ENCODE data around the gene KCNJ8. TPM values are rescaled to one million over a fixed set of nuclear protein-coding genes. Genes with fewer than 3 reads are reported as not detected.
"Not testable (repeated sequence)": the region's sequence is repeated elsewhere in the genome, so short reads cannot be mapped to it uniquely, and the experiment has no call there.

The KCNJ8 gene
- 1 to 10 TPM in 1 of 2 donors, under 1 TPM in 1; 0.46 to 2.4 TPM for total RNA-seq
- long read RNA-seq, partial matches to known transcripts, result 0 of 2 reads
- long read RNA-seq, other reads (novel, unspliced or antisense), result 0 of 2 reads

DNA sequence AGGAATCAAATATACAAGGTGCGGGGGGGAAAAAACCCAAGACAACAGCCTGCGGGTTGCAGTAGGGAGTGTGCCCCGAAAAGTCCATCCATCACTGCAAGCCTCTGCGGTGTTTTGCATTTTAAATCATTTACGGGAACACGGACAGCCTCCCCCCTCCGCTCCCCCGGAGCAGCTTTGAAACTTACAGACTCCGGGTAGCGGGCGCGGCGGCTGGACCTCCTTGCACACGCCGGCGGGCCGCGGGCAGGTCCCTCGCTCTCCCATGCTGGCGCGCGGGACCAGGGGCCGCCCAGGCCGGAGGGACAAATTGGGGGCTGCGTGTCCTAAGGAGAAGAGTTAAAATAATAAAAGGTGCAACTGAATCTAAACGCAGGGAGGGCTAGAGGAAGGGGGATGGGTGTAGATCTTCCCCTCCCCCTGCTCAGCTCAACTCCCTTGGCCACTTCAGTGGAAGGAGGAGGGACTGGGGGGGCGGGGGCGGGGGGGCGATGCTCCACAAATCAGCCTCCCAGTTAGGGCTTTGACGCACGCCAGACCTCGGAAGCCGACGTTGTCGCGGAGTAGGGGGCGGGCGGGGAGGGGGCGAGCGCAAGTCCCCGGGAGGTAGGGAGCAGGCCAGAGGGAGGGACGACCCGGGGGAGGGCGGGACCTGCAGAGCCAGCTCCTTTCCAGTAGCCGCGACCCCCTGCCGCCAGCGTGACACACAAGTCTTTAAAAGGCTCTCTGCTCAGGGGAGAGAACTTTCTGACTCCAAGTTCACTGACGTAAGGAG, at the start of gene KCNJ8:
Gene KCNJ8 (minus strand): TSS at position 349 of the 775 bp plus-strand sequence. CDS start 1,090 bp downstream, outside the sequence.
- intact Hi-C loops (cut with DNase I, micrococcal nuclease), result no loop called here
- DNase-seq (peak; percentile 34 to 53), ATAC-seq (peak; percentile 61)

DNA sequence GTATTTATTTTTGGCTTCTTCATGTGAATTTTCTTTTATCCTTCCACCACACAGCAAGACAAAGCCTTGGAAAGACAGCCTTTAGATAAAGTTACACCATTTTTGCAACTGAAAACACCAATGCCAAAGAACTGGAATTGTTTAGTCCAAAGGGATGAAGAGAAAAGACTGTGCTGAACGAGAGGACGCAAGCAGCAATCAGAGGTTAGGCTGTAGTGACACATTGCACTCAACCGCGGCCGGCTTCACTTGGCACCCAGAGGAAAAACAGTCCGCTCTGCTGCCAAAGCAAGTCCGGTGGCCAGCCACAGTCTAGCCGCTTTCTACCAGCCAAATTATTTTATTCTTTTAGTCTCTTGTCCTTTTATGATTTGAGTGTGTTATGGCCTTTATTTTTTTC, 49.1 kb upstream of the KCNJ8 start:
- intact Hi-C loops (cut with DNase I, micrococcal nuclease), result no loop called here
- ATAC-seq, result no peak
- DNase-seq, result peak in 1 of 2 donors; percentile 3

DNA sequence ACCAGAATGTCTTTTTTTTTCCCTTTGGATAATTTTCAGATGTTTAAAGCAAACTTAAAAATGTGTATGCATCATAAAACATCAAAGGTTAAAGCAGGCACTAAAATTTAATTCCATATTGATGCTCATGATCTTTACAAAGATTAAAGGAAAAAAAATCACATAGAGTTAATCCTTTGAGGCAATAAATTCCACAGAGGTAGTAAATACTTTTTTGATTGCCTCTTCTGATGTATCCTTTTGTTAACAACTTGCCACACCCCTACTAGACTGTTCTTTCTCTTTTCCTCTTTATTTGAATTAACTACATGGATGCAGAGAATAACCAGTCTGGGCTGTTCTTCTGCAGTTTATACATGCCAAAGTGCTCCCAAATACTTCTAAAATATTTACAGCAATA, 45.2 kb upstream of the KCNJ8 start:
- DNase-seq (no peak), ATAC-seq (peak; percentile 93)
- intact Hi-C loops (cut with DNase I, micrococcal nuclease), result no loop called here

DNA sequence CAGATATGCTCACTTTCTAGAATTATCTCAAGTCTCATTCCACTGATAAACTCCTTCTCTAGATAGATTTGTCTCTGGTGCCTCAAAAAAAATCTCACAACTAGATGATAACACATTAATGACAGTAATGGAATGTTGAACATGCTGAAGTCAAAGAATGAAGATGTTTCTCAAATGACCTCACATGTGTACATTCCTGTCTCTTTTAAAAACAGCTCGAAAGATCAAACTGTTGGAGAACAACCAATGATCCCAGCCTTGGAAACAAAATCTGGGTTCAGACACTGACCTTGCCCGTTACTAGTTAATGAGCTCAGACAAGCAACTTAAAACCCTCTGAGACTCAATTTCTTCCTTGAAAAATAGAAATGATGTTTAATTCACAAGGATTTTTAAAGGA, 44.7 kb upstream of the KCNJ8 start:
- intact Hi-C loops (cut with DNase I, micrococcal nuclease), result no loop called here
- ATAC-seq, result no peak
- DNase-seq, result no peak

DNA sequence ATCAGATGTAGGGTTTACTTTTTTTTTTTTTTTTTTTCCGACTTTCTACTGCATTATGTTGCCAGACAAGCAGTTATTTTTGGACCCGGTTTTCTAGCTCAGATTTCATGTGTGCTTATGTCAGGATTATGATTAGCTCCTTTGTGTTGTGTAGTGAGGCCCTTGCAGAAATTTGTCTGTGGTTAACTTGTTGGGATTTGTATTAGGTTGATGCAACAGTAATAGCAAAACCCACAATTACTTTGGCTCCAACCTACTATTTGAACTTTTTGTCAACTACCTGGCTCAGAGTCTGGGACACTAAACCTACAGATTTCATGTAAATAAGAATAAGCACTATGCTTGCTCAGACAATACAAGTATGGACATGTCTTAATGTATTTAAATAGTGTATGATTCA, 44.1 kb upstream of the KCNJ8 start:
- ATAC-seq (no peak), DNase-seq (no peak)
- intact Hi-C loops (cut with DNase I, micrococcal nuclease), result no loop called here

DNA sequence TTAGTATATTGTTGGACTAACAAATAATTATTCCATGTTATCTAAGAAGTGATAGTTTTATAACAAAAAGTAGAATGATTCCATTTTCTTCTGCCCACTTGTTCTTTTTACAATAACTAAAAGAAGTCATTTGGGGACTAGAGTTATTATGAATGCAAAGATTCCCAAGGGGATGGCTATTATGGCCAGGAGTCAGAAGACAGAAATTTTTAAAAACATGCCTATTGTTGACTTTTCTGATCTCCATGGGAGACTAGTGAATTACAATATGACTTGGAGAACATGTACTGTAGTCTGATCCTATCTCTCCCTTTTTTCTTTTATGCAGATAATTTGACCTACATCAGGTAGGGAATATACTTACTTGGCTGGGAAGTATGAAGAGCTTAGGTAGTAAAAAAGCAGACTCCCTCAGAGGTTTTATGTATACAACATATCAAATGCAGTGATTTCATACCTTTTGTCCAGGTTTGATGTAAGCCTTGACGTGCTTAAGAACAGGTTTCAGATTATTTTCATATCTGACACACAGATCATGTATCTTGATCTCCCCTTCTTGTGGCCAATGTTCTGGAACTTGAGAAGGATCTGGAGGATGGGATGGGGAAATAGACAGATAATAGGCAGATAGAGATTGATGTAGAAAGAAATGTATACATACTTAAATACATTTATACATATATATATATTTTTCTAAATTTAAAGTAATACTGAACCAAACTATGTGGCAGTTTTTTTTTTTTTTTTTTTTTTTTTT, 41.0 kb upstream of the KCNJ8 start:
- ATAC-seq, result no peak
- DNase-seq, result no peak
- intact Hi-C loops (cut with DNase I, micrococcal nuclease), result no loop called here

DNA sequence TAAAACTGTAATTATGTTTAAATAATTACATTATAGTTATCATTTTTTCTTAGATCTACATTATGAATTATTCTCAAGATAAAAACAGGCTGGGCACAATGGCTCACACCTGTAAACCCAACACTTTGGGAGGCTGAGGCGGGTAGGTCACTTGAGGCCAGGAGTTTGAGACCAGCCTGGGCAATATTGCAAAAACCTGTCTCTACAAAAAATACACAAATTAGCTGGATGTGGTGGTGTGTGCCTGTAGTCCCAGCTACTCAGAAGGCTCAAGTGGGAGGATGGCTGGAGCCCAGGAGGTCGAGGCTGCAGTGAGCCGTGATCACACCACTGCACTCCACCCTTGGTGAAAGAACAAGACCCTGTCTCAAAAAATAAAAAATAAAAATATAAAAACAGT, 40.3 kb upstream of the KCNJ8 start:
- DNase-seq (no peak), ATAC-seq (no peak)
- intact Hi-C loops (cut with DNase I, micrococcal nuclease), result no loop called here

DNA sequence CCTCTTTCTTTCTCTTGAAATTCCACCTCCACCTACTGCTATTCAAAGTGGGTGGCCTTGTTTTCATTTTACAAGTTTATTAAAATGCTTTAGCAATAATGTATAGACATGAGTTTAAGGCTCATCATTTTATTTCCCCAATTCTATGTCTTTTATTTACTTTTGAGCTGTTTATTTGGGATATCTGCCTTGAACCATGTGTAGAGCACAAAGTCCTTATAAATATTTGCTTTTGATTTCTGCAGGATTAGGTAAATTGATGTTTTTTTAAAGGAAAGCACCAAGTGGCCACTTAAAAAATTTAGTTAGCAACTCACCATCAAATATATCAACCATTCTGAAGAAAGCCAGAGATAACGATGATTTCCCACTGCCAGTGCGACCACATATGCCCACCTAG, 39.8 kb upstream of the KCNJ8 start:
- intact Hi-C loops (cut with DNase I, micrococcal nuclease), result no loop called here
- no peak for ATAC-seq
- no peak for DNase-seq

DNA sequence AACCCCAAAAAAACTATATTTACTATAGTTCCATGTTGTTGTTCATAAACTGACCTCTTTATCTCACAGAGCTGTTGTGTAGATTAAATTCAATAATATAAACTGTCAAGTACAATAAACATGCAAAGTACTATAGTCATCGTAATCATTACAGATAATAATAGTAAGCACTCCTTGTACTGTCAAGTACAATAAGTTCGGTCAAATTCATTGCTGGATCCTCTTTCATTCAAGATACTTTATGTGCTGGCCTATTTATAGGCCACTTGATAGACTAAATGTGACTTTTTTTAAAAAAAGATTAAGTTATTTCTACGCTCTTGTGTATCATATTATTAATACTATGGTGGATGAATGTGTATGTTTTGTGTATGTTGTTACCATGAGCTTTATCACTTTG, 39.2 kb upstream of the KCNJ8 start:
- no peak for ATAC-seq
- intact Hi-C loops (cut with DNase I, micrococcal nuclease), result no loop called here

DNA sequence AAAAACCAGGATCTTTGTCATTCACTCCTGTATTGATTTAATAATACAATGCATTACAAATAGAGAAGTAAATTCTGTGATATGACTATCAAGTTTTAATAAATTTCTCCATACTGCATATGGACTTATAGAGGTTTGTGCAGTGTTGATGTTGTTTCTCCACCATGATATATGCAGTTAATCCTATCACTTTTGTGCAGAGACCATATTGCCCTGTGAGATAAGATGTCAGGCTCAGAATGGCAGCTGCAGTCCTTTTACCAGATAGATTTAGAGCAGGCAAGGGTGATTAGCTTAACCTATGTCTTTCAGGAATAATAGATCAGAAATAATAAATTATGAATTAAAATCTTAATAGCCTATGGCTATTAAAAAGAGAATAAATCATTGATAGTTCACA, 38.6 kb upstream of the KCNJ8 start:
- ATAC-seq (no peak), DNase-seq (no peak)
- intact Hi-C loops (cut with DNase I, micrococcal nuclease), result no loop called here

More for the DNA sequence above, 39.2 kb upstream of the KCNJ8 start:
- no peak for DNase-seq

DNA sequence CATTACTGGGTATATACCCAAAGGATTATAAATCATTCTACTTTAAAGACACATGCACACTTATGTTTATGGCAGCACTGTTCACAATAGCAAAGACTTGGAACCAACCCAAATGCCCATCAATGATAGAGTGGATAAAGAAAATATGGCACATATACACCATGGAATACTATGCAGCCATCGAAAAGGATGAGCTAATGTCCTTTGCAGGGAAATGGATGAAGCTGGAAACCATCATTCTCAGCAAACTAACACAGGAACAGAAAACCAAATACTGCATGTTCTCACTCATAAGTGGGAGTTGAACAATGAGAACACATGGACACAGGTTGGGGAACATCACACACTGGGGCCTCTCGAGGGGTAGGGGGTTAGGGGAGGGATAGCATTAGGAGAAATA, 37.8 kb upstream of the KCNJ8 start:
- DNase-seq; ATAC-seq; intact Hi-C loops (cut with DNase I, micrococcal nuclease): not testable (repeated sequence)

DNA sequence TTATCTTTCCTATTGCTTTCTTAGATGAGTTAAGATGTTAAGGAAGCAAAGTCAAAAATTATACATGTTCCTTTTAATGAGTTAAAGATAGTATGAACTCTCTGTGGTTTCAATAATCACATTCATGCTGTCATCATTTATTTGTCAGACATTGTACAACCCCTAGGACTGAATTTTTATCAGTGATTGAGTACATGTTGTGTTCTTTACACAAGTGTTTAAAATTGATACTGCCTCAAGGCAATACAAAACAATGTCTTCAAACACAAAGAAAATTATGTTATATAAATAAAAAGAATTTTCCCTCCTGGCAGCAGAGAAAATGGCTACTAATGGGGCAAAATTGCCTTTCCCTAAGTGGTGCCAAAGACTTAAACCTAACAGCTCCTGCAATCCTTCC, 34.6 kb upstream of the KCNJ8 start:
- ATAC-seq (no peak), DNase-seq (no peak)
- intact Hi-C loops (cut with DNase I, micrococcal nuclease), result no loop called here

DNA sequence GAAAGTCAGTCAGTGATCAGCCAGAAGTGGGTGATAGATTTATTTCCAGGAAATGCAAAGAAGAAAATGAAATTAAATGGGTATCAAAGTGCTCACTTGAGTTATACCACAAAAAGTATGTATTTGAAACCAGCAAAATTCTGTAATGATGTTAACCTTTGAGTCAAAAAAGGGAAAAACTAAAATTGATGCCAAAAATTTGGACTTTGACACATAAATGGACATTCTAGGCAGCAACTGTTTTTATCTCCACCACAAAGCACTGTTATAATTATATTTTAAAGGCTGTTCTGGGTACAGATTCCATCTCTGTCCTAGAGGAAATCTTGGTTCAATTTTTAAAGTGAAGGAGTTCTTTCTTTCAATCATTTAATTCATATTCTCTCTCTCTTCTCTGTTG, 31.7 kb upstream of the KCNJ8 start:
- intact Hi-C loops (cut with DNase I, micrococcal nuclease), result no loop called here
- ATAC-seq, result no peak
- DNase-seq, result no peak

DNA sequence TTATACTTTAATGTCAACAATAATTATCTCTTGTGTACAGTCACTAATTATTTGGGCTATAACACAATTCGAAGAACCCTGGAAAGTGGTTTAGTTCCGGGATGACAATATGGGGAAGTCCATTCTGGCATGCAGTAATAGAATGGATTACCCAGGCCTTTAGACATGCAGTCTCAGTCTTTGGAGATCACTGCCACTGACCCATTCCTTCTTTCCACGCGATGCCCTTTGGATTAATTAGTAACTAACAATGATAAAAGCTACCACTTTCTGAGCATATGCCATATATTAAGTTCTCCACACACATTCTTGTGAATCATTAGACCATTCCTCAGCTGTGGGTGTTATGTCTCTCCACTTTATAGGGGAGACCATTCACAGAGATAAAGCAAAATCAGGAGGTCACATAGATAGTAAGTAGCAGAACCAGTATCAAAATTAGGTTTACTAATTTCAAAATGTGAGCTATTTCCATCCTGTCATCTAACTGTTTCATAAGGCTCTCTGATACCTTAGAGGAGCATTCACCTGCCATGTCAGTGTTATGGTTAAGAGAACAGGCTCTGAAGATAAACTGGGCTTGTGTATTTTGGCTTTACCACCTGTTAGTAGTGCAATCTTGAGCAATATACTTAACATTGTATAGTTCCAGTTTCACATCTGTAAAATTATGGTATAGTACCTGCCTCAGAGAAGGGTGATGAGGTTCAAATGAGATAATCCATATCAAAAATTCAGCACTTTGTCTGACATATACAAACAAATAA, 27.2 kb upstream of the KCNJ8 start:
- ATAC-seq (peak; percentile 83), DNase-seq (no peak)
- intact Hi-C loops (cut with DNase I, micrococcal nuclease), result no loop called here

DNA sequence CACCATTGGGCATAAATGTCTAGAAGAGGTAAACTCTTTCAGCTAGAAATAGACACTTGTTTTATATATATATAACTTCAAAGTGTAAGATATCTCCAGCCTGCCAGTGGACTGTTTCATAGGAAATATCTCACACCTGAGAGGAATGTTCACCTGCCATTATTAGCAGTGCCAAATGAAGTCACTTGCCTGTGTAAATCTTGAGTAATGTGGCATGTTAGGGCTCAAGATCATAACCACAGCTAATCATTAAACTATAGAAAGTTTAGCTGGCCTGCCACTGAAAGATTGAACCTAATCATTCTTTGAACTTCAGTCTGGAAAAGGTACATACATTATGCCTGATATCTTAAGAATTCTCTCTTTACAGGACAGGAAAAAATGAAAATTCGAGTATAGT, 25.5 kb upstream of the KCNJ8 start:
- peak; percentile 78 for ATAC-seq
- intact Hi-C loops (cut with DNase I, micrococcal nuclease), result no loop called here
- no peak for DNase-seq

DNA sequence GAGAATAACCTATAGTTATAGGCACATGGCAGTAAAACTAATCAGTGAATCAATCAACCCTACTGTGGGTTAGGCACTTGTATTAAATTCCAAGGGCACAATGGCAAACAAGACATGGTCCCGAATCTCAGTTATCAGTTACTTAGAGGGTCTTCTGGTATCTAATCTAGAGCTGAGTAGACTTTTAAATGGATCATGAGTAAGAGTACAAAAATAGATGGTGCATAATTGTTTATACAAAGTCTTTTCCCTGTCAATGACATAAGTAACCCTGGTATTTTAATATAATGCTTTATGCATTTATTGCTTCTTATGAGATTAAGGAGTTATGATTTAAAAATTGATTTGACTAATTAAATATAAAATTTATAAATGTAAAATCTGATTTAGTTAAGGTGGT, 23.0 kb upstream of the KCNJ8 start:
- no peak for DNase-seq
- ATAC-seq, result no peak
- intact Hi-C loops (cut with DNase I, micrococcal nuclease), result no loop called here

DNA sequence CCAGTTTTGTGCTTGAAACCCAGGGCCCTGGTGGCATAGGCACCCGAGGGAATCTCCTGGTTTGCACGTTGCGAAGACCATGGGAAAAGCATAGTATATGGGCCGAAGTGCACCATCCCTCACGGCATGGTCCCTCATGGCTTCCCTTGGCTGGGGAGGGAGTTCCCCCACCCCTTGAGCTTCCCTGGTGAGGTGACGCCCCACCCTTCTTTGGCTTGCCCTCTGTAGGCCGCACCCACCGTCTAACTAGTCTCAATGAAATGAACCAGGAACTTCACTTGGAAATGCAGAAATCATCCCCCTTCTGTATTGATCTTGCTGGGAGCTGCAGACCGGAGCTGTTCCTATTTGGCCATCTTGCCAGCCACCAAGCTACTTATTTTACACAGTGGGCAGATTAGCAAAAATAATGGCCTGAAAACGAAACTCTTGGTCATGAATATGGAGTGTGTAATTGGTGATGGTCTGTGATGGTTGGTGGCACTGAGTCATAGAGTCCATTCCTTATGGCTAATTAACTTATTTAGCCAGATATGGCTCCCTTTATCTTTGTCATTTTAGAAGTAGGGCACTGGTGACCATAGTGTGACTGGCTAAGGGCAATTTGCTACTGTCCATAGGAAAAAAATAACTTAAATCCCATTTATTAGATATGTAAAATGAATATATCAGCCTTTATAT, 21.3 kb upstream of the KCNJ8 start:
- peak; percentile 22 for ATAC-seq
- intact Hi-C loops (cut with DNase I, micrococcal nuclease), result no loop called here
- no peak for DNase-seq

DNA sequence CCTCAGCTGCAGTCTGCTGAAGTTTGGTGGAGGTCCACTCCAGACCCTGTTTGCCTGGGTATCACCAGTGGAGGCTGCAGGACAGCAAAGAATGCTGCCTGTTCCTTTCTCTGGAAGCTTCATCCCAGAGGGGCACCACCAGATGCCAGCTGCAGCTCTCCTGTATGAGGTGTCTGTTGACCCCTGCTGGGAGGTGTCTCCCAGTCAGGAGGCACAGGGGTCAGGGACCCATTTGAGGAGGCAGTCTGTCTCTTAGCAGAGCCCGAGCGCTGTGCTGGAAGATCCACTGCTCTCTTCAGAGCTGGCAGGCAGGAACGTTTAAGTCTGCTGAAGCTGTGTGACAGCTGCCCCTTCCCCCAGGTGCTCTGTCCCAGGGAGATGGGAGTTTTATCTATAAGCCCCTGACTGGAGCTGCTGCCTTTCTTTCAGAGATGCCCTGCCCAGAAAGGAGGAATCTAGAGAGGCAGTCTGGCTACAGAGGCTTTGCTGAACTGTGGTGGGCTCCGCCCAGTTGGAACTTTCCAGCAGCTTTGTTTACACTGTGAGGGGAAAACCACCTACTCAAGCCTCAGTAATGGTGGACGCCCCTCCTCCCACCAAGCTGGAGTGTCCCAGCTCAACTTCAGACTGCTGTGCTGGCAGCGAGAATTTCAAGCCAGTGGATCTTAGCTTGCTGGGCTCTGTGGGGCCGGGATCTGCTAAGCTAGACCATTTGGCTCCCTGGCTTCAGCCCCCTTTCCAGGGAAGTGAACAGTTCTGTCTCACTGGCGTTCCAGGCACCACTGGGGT, 20.5 kb upstream of the KCNJ8 start:
- ATAC-seq; intact Hi-C loops (cut with DNase I, micrococcal nuclease); DNase-seq: not testable (repeated sequence)
